Measurements from ENCODE around the gene ZNF580. TPM values are rescaled to one million over a fixed set of nuclear protein-coding genes. Genes with fewer than 3 reads are reported as not detected.

Gene ZNF580
- total and polyA plus RNA-seq, 9 of the 15 experiments (the other 6 are each of a cell fraction or from before 2014, with no cell fraction given): 2.3 to 47.4 (median 6.0) TPM

DNA sequence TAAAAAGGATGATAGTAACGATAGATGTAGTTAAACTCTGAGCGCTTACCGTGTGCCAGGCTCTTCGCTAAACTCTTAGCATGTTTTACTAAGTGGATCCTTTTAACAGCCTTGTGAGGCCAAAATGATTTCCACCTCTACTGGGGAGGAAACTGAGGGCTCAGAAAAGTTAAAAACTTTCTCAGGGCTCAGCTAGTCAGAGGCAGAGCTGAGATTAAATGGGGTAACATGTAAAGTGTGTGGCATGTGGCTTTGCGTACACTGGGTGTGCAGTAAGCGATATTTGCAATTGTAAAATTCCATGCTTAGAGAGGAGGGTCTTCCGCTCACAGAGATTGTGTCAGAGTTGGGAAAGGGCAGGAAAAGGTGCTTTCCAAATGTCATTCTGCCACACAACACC, 15.8 kb downstream of the ZNF580 start:
- Histone ChIP-seq H3K79me2 (ENCODE audit: control insufficient read depth, insufficient read depth, low read length) (peaks cover 67% of the 10 kb centered on the region), H4K20me1 (replicated peaks; ENCODE audit: control insufficient read depth, insufficient read depth, low read length) (peaks cover 46% of the 10 kb centered on the region), H3K4me3 (peak overlapping the region; percentile 70), H3K9me1 (ENCODE audit: control insufficient read depth, insufficient read depth, low read length) (peaks cover 6% of the 10 kb centered on the region), H3K27ac (ENCODE audit: extremely low read depth, low read depth, low read length) (peak overlapping the region; percentile 100), H2AFZ (ENCODE audit: low read depth, low read length) (no peak overlapping the region), H3K9me3 (replicated peaks; ENCODE audit: control insufficient read depth, insufficient read depth, low read depth, low read length) (no peaks in the 10 kb centered on the region), H3K36me3 (ENCODE audit: control insufficient read depth, insufficient read depth, low read length) (peaks cover 72% of the 10 kb centered on the region), H3K4me2 (ENCODE audit: insufficient read depth, low read length) (peak overlapping the region; percentile 99), H3K4me1 (replicated peaks in 1 of 2; ENCODE audit: control insufficient read depth in 2 of 2, insufficient read depth in 2 of 2, low read length in 2 of 2) (peaks cover 20 to 50% of the 10 kb centered on the region in 2 experiments; a peak in 4 of 5 replicates), H3K9ac (ENCODE audit: insufficient read depth in 1 of 2, low read depth in 2 of 2, low read length in 2 of 2) (peak overlapping the region; percentile 98 to 99), H3K27me3 (ENCODE audit: control insufficient read depth in 2 of 2, insufficient read depth in 2 of 2, low read length in 2 of 2) (no peaks in the 10 kb centered on the region)
- TF ChIP-seq RBBP5 (IDR thresholded peaks at IDR 0.05; ENCODE audit: borderline replicate concordance, insufficient read depth, low read length, poor library complexity, severe bottlenecking): peak; percentile 8
- TF ChIP-seq, protein P1, sequence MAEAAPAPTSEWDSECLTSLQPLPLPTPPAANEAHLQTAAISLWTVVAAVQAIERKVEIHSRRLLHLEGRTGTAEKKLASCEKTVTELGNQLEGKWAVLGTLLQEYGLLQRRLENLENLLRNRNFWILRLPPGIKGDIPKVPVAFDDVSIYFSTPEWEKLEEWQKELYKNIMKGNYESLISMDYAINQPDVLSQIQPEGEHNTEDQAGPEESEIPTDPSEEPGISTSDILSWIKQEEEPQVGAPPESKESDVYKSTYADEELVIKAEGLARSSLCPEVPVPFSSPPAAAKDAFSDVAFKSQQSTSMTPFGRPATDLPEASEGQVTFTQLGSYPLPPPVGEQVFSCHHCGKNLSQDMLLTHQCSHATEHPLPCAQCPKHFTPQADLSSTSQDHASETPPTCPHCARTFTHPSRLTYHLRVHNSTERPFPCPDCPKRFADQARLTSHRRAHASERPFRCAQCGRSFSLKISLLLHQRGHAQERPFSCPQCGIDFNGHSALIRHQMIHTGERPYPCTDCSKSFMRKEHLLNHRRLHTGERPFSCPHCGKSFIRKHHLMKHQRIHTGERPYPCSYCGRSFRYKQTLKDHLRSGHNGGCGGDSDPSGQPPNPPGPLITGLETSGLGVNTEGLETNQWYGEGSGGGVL (CRISPR knock-in tag; IDR thresholded peaks at IDR 0.05): no peak
- no peak for TF ChIP-seq SPI1 (IDR thresholded peaks at IDR 0.05; ENCODE audit: borderline replicate concordance, low read depth, low read length)
- POLR2A ChIA-PET: interaction anchor here (0.7 to 3.5 kb wide), 8 partner anchors 8 to 249 kb away, joined by 3 to 21 read pairs (median 7); partner anchors contain the start of gene UBE2S
- FAIRE-seq: no peak
- in situ Hi-C loops (cut with MboI) (no loop called here), intact Hi-C loops (cut with micrococcal nuclease) (no loop called here)
- WGBS (ENCODE audit: insufficient coverage, low coverage, missing lambda C conversion rate): 5% methylated on average over 7 of the region's 7 CpGs
- CTCF ChIA-PET (ENCODE audit: low intra/inter-chr PET ratio): no interaction called here
- no TSS peak for BruUV-seq (replicated peaks)
- no peak for DNase-seq (ENCODE audit: extremely low read depth in 1 of 4, low spot score in 3 of 4)
- no peak for ATAC-seq
